Measurements from ENCODE around the gene RC3H1. TPM values are rescaled to one million over a fixed set of nuclear protein-coding genes. Genes with fewer than 3 reads are reported as not detected.

The RC3H1 gene
- total and polyA plus RNA-seq, 2 of the 13 experiments (the other 11 are each of a cell fraction or from before 2014, with no cell fraction given) = 11.2 to 19.6 TPM

- FAIRE-seq (no peak), ATAC-seq (no peak), DNase-seq (ENCODE audit: low spot score) (no peak)
- Histone ChIP-seq H3K4me3 (replicated peaks in 1 of 3; ENCODE audit: insufficient read depth in 1 of 3, low read depth in 2 of 3, low read length in 3 of 3) (no peak overlapping the region), H3K36me3 (replicated peaks in 1 of 2; ENCODE audit: control insufficient read depth in 1 of 2, insufficient read depth in 2 of 2, low read length in 2 of 2) (no peaks in the 10 kb centered on the region), H2AFZ (ENCODE audit: low read length) (no peak overlapping the region), H3K9ac (ENCODE audit: insufficient read depth, low read depth, low read length) (no peak overlapping the region), H3K27me3 (ENCODE audit: control insufficient read depth in 1 of 2, insufficient read depth in 2 of 2, low read length in 2 of 2) (peaks cover 0 to 4% of the 10 kb centered on the region in 2 experiments; a peak in 1 of 5 replicates), H3K9me3 (ENCODE audit: low read length) (no peaks in the 10 kb centered on the region), H3K4me1 (ENCODE audit: insufficient read depth, low read length) (no peaks in the 10 kb centered on the region), H3K79me2 (ENCODE audit: insufficient read depth, low read length) (no peaks in the 10 kb centered on the region), H3K4me2 (ENCODE audit: low read depth, low read length) (no peak overlapping the region), H3K27ac (ENCODE audit: extremely low read length, insufficient read depth, low read length) (no peak overlapping the region), H4K20me1 (ENCODE audit: insufficient read depth, low read length) (no peaks in the 10 kb centered on the region)
- ChIA-PET CTCF (ENCODE audit: low intra/inter-chr PET ratio, low total read pairs) (no interaction called here), POLR2A (no interaction called here)
- in situ Hi-C loops (cut with HindIII; ENCODE audit: extremely low pct_ligation_motif_present, low pct_unique_long_range_greater_than_20kb) (loop anchor here (10.0 kb wide), 1 partner anchor 63 kb away; no protein-coding TSS in a partner anchor), intact Hi-C loops (cut with micrococcal nuclease; ENCODE audit: unreplicated experiment) (no loop called here)
- no peak for TF ChIP-seq ARNT (IDR thresholded peaks at IDR 0.05)
- WGBS (ENCODE audit: low lambda C conversion rate) = 34% methylated on average over 6 of the region's 6 CpGs
- BruUV-seq (replicated peaks) = no TSS peak
Observed at GRCh38 chr1:174051956-174052355, 29.8 kb upstream of the RC3H1 start.

- Histone ChIP-seq H3K9me3 (ENCODE audit: low read length) (no peaks in the 10 kb centered on the region), H3K27ac (ENCODE audit: extremely low read length, insufficient read depth, low read length) (no peak overlapping the region), H3K27me3 (ENCODE audit: control insufficient read depth in 1 of 2, insufficient read depth in 2 of 2, low read length in 2 of 2) (peaks cover 0 to 4% of the 10 kb centered on the region in 2 experiments; a peak in 1 of 5 replicates), H3K9ac (ENCODE audit: insufficient read depth, low read depth, low read length) (no peak overlapping the region), H3K79me2 (ENCODE audit: insufficient read depth, low read length) (no peaks in the 10 kb centered on the region), H2AFZ (ENCODE audit: low read length) (no peak overlapping the region), H3K4me2 (ENCODE audit: low read depth, low read length) (no peak overlapping the region), H3K36me3 (replicated peaks in 1 of 2; ENCODE audit: control insufficient read depth in 1 of 2, insufficient read depth in 2 of 2, low read length in 2 of 2) (no peaks in the 10 kb centered on the region), H3K4me3 (replicated peaks in 1 of 3; ENCODE audit: insufficient read depth in 1 of 3, low read depth in 2 of 3, low read length in 3 of 3) (no peak overlapping the region), H3K4me1 (ENCODE audit: insufficient read depth, low read length) (no peaks in the 10 kb centered on the region), H4K20me1 (ENCODE audit: insufficient read depth, low read length) (no peaks in the 10 kb centered on the region)
- 14% methylated on average over 2 of the region's 2 CpGs for WGBS (ENCODE audit: low lambda C conversion rate)
- DNase-seq (ENCODE audit: low spot score) = no peak
- no TSS peak for BruUV-seq (replicated peaks)
- intact Hi-C loops (cut with micrococcal nuclease; ENCODE audit: unreplicated experiment) = no loop called here
- FAIRE-seq = no peak
- ATAC-seq = no peak
- in situ Hi-C loops (cut with HindIII; ENCODE audit: extremely low pct_ligation_motif_present, low pct_unique_long_range_greater_than_20kb) = no loop called here
- POLR2A ChIA-PET = no interaction called here
- no peak for TF ChIP-seq RARA (CRISPR knock-in tag; IDR thresholded peaks at IDR 0.05)
- TF ChIP-seq, protein P1, sequence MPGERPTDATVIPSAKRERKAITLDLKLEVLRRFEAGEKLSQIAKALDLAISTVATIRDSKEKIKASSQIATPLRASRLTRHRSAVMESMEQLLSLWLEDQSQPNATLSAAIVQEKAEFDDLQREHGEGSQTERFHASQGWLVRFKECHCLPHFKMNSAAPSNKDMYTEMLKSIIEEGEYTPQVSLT (CRISPR knock-in tag; IDR thresholded peaks at IDR 0.05; ENCODE audit: borderline replicate concordance, low read depth) = no peak
- no peak for TF ChIP-seq BRD4 (CRISPR knock-in tag; IDR thresholded peaks at IDR 0.05)
- no peak for TF ChIP-seq MZF1 (CRISPR knock-in tag; IDR thresholded peaks at IDR 0.05; ENCODE audit: borderline replicate concordance)
- TF ChIP-seq FOXK1 (CRISPR knock-in tag; IDR thresholded peaks at IDR 0.05; ENCODE audit: borderline replicate concordance, low read depth) = no peak
- TF ChIP-seq HMGXB4 (CRISPR knock-in tag; IDR thresholded peaks at IDR 0.05; ENCODE audit: borderline replicate concordance in 1 of 2, low read depth in 1 of 2) = no peak
- TF ChIP-seq MED8 (CRISPR knock-in tag; IDR thresholded peaks at IDR 0.05; ENCODE audit: insufficient replicate concordance) = no peak
- CTCF ChIA-PET (ENCODE audit: low intra/inter-chr PET ratio, low total read pairs) = no interaction called here
Observed at GRCh38 chr1:174049514-174049913, 27.4 kb upstream of the RC3H1 start.

All from HepG2 (cell line).